ENCODE measurements around the gene SLC29A3. TPM values are rescaled to one million over a fixed set of nuclear protein-coding genes. Genes with fewer than 3 reads are reported as not detected.

SLC29A3 gene
- total RNA-seq, result 10.8 to 11.4 TPM (median 11.0 TPM) in 3 replicates

DNA sequence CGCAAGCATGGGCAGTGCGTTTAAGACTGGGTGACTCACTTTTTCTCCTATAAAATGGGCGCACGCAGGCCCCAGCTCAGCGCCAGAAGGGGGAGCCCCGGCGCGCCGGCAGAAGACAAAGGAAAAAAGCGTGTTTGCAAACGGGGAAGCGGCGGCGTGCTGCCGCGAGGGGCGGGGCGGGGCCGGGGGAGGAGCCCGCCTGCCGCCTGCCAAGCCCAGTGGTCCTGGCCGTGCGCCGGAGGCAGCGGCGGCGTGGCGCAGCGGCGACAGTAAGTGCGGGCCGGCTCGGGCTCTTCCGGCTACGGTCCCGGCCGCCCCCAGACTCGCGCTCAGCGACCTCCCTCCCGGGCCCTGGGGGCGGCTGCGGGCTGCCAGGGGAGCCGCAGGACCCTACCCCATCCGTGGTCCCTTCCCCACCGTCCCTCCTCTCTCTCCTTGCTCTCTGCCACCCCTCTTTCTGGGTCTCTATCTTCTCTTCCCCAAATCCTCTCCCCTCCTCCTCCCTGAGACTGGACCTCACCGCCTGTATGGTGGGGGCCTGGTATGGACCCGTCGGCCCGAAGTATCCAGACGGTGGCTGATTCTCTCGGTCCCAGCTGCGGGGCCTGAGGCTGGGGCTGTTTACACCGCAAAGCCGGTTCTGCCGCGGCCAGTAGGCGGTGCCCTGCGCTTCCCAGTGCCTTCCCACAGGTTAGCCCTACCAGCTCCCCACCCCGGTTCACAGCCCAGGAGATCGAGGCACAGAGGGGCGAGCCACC, at the start of gene SLC29A3:
Gene SLC29A3 (plus strand): TSS at position 218 of the 758 bp plus-strand sequence. CDS start 51 bp downstream, at position 269.
- peak; percentile 71 to 81 for DNase-seq (ENCODE audit: low spot score in 2 of 2, unreplicated experiment in 2 of 2)
- peak within 1 kb of the TSS; percentile 99 for H3K4me3 Mint-ChIP-seq
- TF ChIP-seq, protein P1, sequence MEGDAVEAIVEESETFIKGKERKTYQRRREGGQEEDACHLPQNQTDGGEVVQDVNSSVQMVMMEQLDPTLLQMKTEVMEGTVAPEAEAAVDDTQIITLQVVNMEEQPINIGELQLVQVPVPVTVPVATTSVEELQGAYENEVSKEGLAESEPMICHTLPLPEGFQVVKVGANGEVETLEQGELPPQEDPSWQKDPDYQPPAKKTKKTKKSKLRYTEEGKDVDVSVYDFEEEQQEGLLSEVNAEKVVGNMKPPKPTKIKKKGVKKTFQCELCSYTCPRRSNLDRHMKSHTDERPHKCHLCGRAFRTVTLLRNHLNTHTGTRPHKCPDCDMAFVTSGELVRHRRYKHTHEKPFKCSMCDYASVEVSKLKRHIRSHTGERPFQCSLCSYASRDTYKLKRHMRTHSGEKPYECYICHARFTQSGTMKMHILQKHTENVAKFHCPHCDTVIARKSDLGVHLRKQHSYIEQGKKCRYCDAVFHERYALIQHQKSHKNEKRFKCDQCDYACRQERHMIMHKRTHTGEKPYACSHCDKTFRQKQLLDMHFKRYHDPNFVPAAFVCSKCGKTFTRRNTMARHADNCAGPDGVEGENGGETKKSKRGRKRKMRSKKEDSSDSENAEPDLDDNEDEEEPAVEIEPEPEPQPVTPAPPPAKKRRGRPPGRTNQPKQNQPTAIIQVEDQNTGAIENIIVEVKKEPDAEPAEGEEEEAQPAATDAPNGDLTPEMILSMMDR (IDR thresholded peaks at IDR 0.05; ENCODE audit: unreplicated experiment), result peak; percentile 41
- no peaks in the 10 kb centered on the region for H3K27me3 Mint-ChIP-seq (ENCODE audit: low read depth)
- H3K9me3 Mint-ChIP-seq, result no peaks in the 10 kb centered on the region
- H3K4me1 Mint-ChIP-seq, result peaks cover 35% of the 10 kb centered on the region
- H3K27ac Mint-ChIP-seq, result peak within 1 kb of the TSS; percentile 95
- H3K36me3 Mint-ChIP-seq, result peaks cover 14% of the 10 kb centered on the region

GRCh38 chr10:71269301-71270288, 49.5 kb upstream of the SLC29A3 start:
- Mint-ChIP-seq H3K4me3 (no peak overlapping the region), H3K27ac (peak overlapping the region; percentile 76), H3K27me3 (ENCODE audit: low read depth) (no peaks in the 10 kb centered on the region), H3K9me3 (no peaks in the 10 kb centered on the region), H3K4me1 (peaks cover 48% of the 10 kb centered on the region), H3K36me3 (no peaks in the 10 kb centered on the region)
- TF ChIP-seq, protein P1 (IDR thresholded peaks at IDR 0.05; ENCODE audit: unreplicated experiment), result no peak
- DNase-seq (ENCODE audit: low spot score in 2 of 2, unreplicated experiment in 2 of 2), result no peak

- Mint-ChIP-seq H3K27ac (peak overlapping the region; percentile 78), H3K36me3 (no peaks in the 10 kb centered on the region), H3K9me3 (no peaks in the 10 kb centered on the region), H3K4me3 (no peak overlapping the region), H3K27me3 (ENCODE audit: low read depth) (no peaks in the 10 kb centered on the region), H3K4me1 (peaks cover 47% of the 10 kb centered on the region)
- TF ChIP-seq, protein P1 (IDR thresholded peaks at IDR 0.05; ENCODE audit: unreplicated experiment), result no peak
- DNase-seq (ENCODE audit: low spot score in 2 of 2, unreplicated experiment in 2 of 2), result no peak
Observed at GRCh38 chr10:71270301-71271220, 48.5 kb upstream of the SLC29A3 start.

DNA sequence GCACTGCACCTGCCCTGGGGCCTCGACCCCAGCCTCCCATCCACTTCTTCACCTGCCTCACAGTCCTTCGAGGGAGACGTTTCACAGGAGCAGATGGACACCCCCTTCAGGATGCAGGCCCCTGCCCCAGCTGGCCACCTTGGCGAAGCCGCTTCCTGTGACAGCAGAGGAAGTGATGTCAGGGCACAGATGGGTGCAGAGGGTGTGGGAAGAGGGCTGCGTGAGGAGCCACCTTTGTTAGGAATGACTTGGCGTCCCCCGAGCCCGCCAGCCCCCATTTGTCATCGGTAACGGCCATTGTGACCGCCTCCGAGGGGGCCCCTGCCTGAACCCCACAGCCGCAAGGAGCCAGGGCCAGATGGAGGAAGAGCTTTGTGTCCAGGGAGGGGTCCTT, 47.4 kb upstream of the SLC29A3 start:
- Mint-ChIP-seq H3K27me3 (ENCODE audit: low read depth) (no peaks in the 10 kb centered on the region), H3K9me3 (no peaks in the 10 kb centered on the region), H3K4me3 (no peak overlapping the region), H3K36me3 (no peaks in the 10 kb centered on the region), H3K4me1 (peaks cover 41% of the 10 kb centered on the region), H3K27ac (peak overlapping the region; percentile 73)
- no peak for DNase-seq (ENCODE audit: low spot score in 2 of 2, unreplicated experiment in 2 of 2)
- TF ChIP-seq, protein P1 (IDR thresholded peaks at IDR 0.05; ENCODE audit: unreplicated experiment), result no peak

Data from mesothelial cell of epicardium (in vitro differentiated cells).